ENCODE measurements around the gene ZNF124. TPM values are rescaled to one million over a fixed set of nuclear protein-coding genes. Genes with fewer than 3 reads are reported as not detected.
A peak's percentile ranks its signal among the peaks of the same experiment; 100 is the strongest.

ZNF124 gene
- total RNA-seq, 1 experiment from 2014 or later: 33.8 TPM

DNA sequence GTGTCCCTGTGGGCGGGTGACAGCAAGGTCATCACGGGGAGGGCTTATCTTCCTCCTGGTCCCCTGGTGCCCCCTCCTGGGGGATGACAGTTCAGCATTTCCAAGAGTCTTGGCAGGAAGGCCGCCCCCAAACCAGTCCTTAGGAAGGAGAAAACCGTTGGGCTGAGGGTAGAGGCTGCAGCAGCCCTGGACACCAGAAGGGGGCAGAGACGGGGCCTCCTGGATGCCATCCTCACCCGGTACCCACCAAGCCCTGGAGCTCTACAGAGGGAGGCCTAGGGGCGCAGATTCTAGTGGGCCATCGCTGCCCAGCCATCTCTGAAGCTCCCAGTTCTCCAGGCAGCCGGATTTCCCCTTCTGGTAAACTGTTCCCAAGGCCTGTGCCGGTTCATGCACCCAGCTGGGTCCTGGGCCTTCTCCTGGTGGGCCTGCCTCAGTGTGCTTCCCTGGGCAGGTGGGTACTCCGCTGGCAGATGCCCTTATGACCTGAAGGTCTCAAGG, 52.8 kb downstream of the ZNF124 start:
- H3K9me3 Mint-ChIP-seq: peaks cover 12% of the 10 kb centered on the region; the same call in 1 of the 2 replicates

DNA sequence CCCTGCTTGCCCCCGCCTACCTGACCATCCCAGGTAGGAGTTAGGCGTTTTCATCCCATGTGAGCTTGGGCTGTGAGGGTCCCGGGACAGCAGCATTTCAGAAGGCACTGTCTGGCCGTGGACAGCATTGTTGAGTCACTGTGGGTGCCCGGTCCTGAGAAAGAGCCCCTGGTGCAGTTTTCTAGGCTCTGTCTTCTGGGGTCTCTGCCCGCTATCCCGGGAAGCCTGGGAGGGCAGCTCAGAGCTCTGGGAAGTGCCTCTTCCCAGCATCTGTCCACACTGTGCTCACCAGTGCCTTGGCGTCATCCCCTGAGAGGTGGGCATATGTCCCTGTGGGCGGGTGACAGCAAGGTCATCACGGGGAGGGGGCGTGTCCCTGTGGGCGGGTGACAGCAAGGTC, 56.3 kb downstream of the ZNF124 start:
- H3K4me1 Mint-ChIP-seq: peaks cover 11% of the 10 kb centered on the region
- H3K27ac Mint-ChIP-seq: no peak overlapping the region
- ChIA-PET POLR2A (no interaction called here), CTCF (no interaction called here)
- H3K36me3 Mint-ChIP-seq: no peaks in the 10 kb centered on the region
- H3K9me3 Mint-ChIP-seq: no peaks in the 10 kb centered on the region
- no peak for ATAC-seq
- no peak overlapping the region for H3K4me3 Mint-ChIP-seq
- no peak for TF ChIP-seq GABPB1 (CRISPR knock-in tag; IDR thresholded peaks at IDR 0.05)
- TF ChIP-seq, protein P1, sequence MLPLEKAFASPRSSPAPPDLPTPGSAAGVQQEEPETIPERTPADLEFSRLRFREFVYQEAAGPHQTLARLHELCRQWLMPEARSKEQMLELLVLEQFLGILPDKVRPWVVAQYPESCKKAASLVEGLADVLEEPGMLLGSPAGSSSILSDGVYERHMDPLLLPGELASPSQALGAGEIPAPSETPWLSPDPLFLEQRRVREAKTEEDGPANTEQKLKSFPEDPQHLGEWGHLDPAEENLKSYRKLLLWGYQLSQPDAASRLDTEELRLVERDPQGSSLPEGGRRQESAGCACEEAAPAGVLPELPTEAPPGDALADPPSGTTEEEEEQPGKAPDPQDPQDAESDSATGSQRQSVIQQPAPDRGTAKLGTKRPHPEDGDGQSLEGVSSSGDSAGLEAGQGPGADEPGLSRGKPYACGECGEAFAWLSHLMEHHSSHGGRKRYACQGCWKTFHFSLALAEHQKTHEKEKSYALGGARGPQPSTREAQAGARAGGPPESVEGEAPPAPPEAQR (CRISPR knock-in tag; IDR thresholded peaks at IDR 0.05): no peak
- DNase-seq (ENCODE audit: low spot score): no peak
- H3K27me3 Mint-ChIP-seq (ENCODE audit: low read depth): peaks cover 25% of the 10 kb centered on the region

More for the DNA sequence above, 52.8 kb downstream of the ZNF124 start:
- Mint-ChIP-seq H3K27ac (no peak overlapping the region), H3K27me3 (ENCODE audit: low read depth) (peaks cover 13% of the 10 kb centered on the region), H3K36me3 (no peaks in the 10 kb centered on the region), H3K4me1 (no peaks in the 10 kb centered on the region), H3K4me3 (no peak overlapping the region)
- DNase-seq (ENCODE audit: low spot score) (peak; percentile 92), ATAC-seq (peak; percentile 99)
- ChIA-PET POLR2A (interaction anchor here (1.0 kb wide), 1 partner anchor 40 kb away, joined by 3 read pairs; the partner anchor contains the start of gene ZNF670), CTCF (interaction anchor here (0.5 to 1.5 kb wide), 11 partner anchors 8 to 369 kb away, joined by 3 to 9 read pairs (median 3); no protein-coding TSS in a partner anchor)
- TF ChIP-seq EMX1 (CRISPR knock-in tag; IDR thresholded peaks at IDR 0.05) (no peak), ZNF671 (CRISPR knock-in tag; IDR thresholded peaks at IDR 0.05) (no peak), ETV6 (CRISPR knock-in tag; IDR thresholded peaks at IDR 0.05) (peak; percentile 33; the same call in 1 of the 2 replicates), CREM (CRISPR knock-in tag; IDR thresholded peaks at IDR 0.05) (no peak)
- TF ChIP-seq, protein P2, sequence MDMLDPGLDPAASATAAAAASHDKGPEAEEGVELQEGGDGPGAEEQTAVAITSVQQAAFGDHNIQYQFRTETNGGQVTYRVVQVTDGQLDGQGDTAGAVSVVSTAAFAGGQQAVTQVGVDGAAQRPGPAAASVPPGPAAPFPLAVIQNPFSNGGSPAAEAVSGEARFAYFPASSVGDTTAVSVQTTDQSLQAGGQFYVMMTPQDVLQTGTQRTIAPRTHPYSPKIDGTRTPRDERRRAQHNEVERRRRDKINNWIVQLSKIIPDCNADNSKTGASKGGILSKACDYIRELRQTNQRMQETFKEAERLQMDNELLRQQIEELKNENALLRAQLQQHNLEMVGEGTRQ (CRISPR knock-in tag; IDR thresholded peaks at IDR 0.05): 0 out of 2 replicates have a peak, but pooled peaks have one; percentile 5
- TF ChIP-seq, protein P3, sequence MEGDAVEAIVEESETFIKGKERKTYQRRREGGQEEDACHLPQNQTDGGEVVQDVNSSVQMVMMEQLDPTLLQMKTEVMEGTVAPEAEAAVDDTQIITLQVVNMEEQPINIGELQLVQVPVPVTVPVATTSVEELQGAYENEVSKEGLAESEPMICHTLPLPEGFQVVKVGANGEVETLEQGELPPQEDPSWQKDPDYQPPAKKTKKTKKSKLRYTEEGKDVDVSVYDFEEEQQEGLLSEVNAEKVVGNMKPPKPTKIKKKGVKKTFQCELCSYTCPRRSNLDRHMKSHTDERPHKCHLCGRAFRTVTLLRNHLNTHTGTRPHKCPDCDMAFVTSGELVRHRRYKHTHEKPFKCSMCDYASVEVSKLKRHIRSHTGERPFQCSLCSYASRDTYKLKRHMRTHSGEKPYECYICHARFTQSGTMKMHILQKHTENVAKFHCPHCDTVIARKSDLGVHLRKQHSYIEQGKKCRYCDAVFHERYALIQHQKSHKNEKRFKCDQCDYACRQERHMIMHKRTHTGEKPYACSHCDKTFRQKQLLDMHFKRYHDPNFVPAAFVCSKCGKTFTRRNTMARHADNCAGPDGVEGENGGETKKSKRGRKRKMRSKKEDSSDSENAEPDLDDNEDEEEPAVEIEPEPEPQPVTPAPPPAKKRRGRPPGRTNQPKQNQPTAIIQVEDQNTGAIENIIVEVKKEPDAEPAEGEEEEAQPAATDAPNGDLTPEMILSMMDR (IDR thresholded peaks at IDR 0.05): peak; percentile 45
- TF ChIP-seq, protein P4, sequence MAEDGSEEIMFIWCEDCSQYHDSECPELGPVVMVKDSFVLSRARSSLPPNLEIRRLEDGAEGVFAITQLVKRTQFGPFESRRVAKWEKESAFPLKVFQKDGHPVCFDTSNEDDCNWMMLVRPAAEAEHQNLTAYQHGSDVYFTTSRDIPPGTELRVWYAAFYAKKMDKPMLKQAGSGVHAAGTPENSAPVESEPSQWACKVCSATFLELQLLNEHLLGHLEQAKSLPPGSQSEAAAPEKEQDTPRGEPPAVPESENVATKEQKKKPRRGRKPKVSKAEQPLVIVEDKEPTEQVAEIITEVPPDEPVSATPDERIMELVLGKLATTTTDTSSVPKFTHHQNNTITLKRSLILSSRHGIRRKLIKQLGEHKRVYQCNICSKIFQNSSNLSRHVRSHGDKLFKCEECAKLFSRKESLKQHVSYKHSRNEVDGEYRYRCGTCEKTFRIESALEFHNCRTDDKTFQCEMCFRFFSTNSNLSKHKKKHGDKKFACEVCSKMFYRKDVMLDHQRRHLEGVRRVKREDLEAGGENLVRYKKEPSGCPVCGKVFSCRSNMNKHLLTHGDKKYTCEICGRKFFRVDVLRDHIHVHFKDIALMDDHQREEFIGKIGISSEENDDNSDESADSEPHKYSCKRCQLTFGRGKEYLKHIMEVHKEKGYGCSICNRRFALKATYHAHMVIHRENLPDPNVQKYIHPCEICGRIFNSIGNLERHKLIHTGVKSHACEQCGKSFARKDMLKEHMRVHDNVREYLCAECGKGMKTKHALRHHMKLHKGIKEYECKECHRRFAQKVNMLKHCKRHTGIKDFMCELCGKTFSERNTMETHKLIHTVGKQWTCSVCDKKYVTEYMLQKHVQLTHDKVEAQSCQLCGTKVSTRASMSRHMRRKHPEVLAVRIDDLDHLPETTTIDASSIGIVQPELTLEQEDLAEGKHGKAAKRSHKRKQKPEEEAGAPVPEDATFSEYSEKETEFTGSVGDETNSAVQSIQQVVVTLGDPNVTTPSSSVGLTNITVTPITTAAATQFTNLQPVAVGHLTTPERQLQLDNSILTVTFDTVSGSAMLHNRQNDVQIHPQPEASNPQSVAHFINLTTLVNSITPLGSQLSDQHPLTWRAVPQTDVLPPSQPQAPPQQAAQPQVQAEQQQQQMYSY (CRISPR knock-in tag; IDR thresholded peaks at IDR 0.05): no peak
- TF ChIP-seq, protein P5, sequence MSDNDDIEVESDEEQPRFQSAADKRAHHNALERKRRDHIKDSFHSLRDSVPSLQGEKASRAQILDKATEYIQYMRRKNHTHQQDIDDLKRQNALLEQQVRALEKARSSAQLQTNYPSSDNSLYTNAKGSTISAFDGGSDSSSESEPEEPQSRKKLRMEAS (CRISPR knock-in tag; IDR thresholded peaks at IDR 0.05): no peak

DNA sequence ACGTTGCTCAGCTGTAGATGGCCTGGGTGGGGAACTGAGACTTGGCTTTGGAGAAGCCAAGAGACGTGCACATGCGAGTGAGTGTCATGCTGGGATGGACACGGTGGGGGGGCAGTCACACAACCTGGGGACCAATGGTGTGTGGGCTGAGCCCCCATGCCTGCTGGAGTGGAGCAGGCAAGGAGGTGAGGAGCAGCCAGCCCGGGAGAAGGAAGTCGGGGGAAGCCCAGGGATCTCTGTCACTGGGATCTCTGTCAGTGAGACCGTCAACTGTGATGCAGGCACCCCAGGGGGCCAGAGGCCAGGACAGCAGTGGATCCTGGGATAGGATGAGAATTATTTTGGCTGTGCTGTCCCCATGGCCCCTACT, 56.7 kb downstream of the ZNF124 start:
- DNase-seq (ENCODE audit: low spot score) (no peak), ATAC-seq (no peak)
- no peaks in the 10 kb centered on the region for H3K9me3 Mint-ChIP-seq
- POLR2A ChIA-PET: no interaction called here
- H3K4me3 Mint-ChIP-seq: no peak overlapping the region
- no peak overlapping the region for H3K27ac Mint-ChIP-seq
- H3K36me3 Mint-ChIP-seq: no peaks in the 10 kb centered on the region
- CTCF ChIA-PET: no interaction called here
- peaks cover 29% of the 10 kb centered on the region for H3K27me3 Mint-ChIP-seq (ENCODE audit: low read depth)
- peaks cover 12% of the 10 kb centered on the region for H3K4me1 Mint-ChIP-seq
- no peak for TF ChIP-seq IRF2 (CRISPR knock-in tag; IDR thresholded peaks at IDR 0.05; ENCODE audit: borderline replicate concordance, low read depth)
- TF ChIP-seq, protein P6, sequence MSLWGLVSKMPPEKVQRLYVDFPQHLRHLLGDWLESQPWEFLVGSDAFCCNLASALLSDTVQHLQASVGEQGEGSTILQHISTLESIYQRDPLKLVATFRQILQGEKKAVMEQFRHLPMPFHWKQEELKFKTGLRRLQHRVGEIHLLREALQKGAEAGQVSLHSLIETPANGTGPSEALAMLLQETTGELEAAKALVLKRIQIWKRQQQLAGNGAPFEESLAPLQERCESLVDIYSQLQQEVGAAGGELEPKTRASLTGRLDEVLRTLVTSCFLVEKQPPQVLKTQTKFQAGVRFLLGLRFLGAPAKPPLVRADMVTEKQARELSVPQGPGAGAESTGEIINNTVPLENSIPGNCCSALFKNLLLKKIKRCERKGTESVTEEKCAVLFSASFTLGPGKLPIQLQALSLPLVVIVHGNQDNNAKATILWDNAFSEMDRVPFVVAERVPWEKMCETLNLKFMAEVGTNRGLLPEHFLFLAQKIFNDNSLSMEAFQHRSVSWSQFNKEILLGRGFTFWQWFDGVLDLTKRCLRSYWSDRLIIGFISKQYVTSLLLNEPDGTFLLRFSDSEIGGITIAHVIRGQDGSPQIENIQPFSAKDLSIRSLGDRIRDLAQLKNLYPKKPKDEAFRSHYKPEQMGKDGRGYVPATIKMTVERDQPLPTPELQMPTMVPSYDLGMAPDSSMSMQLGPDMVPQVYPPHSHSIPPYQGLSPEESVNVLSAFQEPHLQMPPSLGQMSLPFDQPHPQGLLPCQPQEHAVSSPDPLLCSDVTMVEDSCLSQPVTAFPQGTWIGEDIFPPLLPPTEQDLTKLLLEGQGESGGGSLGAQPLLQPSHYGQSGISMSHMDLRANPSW (CRISPR knock-in tag; conservative IDR thresholded peaks at IDR 0.05; ENCODE audit: low read depth): no peak
- TF ChIP-seq, protein P7, sequence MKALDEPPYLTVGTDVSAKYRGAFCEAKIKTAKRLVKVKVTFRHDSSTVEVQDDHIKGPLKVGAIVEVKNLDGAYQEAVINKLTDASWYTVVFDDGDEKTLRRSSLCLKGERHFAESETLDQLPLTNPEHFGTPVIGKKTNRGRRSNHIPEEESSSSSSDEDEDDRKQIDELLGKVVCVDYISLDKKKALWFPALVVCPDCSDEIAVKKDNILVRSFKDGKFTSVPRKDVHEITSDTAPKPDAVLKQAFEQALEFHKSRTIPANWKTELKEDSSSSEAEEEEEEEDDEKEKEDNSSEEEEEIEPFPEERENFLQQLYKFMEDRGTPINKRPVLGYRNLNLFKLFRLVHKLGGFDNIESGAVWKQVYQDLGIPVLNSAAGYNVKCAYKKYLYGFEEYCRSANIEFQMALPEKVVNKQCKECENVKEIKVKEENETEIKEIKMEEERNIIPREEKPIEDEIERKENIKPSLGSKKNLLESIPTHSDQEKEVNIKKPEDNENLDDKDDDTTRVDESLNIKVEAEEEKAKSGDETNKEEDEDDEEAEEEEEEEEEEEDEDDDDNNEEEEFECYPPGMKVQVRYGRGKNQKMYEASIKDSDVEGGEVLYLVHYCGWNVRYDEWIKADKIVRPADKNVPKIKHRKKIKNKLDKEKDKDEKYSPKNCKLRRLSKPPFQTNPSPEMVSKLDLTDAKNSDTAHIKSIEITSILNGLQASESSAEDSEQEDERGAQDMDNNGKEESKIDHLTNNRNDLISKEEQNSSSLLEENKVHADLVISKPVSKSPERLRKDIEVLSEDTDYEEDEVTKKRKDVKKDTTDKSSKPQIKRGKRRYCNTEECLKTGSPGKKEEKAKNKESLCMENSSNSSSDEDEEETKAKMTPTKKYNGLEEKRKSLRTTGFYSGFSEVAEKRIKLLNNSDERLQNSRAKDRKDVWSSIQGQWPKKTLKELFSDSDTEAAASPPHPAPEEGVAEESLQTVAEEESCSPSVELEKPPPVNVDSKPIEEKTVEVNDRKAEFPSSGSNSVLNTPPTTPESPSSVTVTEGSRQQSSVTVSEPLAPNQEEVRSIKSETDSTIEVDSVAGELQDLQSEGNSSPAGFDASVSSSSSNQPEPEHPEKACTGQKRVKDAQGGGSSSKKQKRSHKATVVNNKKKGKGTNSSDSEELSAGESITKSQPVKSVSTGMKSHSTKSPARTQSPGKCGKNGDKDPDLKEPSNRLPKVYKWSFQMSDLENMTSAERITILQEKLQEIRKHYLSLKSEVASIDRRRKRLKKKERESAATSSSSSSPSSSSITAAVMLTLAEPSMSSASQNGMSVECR (CRISPR knock-in tag; IDR thresholded peaks at IDR 0.05; ENCODE audit: borderline replicate concordance): no peak

All from WTC11 (cell line).